Ramos (cell line): ENCODE data around the gene UGT1A8.

Source experiments
- in situ Hi-C: fragments of 300-500 bp; cut with MboI; formaldehyde crosslinking; loops from one replicate; pipeline ENCODE4 v1.14.3; 2022; ENCODE audit warnings: low sequenced_read_pairs; ENCODE audit not compliant: unreplicated experiment

UGT1A8 gene

DNA sequence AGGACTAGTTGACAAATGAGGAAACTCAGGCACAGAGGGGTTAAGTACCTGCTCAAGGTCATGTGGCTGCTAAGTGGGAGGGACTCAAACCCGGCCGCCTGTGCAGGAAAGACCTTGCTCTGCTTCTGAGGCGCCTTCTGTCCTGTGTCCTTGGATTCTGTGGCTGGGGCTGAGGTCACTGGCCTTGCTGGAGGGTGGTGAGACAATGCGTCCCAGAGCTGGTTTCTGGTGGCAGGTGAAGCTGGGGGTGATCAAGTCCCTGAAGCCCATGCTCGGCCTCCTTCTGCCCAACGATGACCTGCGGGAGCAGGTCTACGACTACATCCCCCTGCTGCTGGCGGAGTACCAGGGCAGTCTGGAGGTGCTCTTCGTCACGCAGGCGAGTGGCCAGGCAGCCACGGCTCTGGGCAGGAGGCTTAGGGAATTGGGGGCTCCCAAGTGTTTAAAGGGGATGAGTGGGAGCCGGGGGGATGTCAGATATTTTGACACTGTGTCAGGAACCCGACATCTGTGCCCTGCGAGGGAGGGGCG is 176.8 kb downstream of the UGT1A8 start:
- in situ Hi-C loops, result no loop called here

DNA sequence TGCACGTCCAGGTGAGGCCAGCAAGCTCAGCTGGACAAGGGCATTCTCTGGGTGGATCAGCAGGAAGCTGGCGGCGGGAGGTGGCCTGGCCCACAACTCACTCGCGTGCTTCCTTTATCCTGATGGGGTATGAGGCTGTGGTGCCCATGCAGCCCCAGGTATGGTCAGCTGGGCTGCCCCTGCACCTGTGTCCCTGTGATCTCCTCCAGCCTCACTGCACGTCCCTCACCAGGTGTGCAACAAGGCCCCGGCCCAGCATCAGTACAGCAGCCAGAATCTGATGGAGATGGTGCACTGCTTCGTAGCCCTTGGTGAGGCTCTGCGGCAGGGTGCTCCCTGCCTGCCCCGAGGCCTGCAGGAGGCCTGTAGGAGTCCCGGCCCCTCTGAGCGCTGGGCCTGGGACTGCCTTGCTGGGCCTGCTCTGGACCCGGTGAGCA is 178.3 kb downstream of the UGT1A8 start:
- in situ Hi-C loops, result no loop called here

DNA sequence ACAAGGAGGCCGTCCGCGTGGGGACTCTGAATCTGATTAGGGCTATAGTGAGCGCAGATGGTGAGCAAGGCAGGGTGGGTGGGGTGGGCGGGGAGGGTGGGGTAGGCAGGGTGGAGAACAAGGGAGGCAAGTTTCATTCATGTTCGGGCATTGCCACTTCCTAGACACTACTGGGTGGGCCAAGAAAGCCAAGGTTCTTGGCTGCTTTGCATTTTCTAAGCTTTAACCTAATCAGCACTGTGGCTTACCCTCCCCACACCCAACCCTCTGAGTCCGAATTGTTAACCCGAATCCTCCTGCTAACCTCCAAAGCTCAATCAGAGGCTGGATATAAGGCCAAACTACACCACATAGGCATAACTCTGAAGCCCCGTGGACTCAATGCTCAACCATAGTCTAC is 178.8 kb downstream of the UGT1A8 start:
- in situ Hi-C loops, result no loop called here

DNA sequence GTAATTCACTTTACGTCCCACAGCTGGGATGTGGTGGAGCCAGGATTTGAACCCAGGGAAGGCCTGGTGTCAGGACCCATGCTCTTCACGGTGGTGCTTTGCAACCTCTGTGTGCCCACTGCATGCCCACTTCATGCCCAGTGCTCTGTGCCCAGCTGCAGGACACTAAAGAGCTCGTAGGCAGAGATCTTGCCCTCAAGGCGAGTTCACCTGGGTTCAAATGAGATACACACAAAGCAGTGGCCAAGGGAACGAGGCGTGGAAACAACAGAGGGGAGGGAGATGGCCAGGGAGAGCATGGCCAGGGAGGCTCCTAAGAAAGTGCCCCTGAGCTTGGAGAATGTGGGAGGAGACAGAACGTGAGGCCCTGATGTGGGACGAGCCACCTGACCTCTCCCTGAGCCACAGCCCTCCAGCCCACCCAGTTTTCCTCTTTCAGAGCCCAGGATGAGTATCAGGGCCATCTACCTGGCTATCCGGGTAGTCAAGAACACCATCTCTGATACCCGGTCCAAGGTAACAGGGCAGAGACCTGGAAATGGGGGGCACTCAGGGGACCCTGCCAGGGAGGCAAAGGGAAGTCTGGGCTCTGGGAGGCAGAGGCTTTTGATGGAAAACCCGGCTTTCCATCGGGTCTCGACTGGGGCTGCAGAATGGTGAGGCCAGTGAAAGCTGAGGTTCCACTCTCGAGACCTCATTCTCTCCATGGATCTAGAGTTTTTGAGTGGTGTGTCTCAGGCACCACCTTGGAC is 181.1 kb downstream of the UGT1A8 start:
- in situ Hi-C loops, result no loop called here

DNA sequence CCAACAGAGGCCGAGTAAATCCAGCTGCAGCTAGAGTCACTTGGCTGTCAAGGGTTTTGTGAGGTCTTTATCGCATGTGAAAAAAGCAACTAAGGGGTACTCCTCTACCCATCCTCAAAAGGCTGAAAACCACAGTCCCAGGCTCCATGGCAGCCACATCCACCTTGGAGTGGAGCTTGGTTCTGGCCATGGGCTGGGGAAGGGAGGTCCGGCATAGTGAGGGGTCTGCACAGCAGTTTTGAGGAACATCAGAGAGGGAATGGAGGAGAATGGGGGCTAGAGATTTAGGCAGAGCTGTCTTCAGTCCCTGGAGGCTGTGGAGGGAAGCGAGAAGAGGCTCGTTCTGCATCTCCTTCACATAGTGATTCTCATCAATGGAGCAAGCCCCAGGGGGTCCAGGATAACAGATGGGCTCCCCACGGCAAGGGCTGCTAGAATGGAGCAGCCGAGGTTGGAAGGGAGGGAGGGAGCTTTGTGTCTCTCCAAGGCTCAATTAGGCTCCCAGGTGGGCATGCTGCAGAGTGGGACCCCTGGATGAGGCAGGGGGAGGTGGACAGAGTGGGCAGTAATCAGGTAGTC is 181.7 kb downstream of the UGT1A8 start:
- in situ Hi-C loops, result no loop called here

DNA sequence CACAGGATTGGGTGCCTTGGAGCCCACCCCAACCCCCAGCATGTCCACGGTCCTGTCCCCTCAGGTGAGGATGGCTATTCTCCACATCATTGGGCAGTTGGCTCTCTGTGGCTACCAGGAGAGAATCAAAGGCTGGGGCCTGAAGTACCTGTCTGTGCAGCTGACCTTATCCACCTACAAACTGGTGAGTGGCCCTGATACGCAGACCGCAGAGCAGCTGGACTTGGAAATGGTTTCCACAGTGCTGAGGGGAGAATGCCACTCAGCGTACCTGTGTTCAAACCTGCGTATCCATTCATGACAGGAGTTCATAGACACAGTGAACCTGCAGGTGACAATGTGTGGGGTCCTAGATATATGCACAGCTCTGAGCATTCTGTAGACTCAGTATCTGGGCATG is 182.3 kb downstream of the UGT1A8 start:
- in situ Hi-C loops, result no loop called here

DNA sequence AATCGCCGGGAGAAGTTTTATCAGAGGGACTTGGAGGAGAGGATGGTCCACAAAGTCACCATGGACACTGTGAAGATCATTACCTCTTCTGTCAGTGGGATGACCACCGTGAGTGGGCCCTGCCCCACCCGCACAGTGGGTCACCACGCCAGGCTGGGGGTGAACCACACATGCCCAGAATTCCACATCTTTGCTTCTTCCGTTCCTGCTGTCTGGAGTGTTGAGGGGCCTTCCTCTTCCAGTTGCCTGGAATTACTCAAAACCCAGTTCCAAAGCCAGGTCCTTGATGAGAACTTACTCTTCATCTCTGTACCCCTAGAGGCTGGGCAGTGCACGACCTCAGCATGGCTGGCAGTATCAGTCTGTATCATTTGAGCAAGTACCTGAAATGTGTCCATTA is 182.8 kb downstream of the UGT1A8 start:
- in situ Hi-C loops, result no loop called here

DNA sequence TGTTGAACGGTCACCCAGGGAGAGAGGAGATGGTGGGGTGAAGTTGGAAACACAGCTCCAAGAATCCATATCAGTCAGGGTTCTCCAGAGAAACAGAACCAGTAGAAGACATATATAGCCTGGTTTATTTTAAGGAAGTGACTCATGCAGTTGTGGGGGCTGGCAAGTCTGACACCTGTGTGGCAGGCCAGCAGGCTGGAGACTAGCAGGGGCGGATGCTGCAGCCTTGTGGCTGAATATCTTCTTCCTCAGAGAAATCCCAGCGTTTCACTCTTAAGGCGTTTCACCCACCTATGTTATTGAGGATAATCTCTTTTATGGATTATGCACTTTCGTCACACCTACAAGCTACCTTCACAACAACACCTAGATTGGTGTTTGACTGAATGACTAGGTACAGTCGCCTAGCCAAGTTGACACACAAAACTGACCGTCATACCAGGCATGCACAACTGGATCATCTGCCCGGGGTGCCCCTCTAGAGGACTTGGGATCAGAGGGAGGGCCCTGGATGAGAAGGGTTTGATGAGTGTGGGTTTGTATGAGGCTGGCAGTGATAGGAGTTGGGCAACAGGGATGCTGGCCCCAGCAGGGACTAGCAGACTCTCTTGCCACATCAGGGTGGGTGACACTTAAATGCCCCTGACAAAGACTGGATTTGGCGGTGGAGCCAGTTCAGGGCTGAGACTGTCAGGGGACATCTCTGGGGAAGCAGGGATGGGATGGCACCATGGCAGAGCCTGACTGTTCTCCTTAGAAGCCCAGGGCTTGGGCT is 184.1 kb downstream of the UGT1A8 start:
- in situ Hi-C loops, result no loop called here

DNA sequence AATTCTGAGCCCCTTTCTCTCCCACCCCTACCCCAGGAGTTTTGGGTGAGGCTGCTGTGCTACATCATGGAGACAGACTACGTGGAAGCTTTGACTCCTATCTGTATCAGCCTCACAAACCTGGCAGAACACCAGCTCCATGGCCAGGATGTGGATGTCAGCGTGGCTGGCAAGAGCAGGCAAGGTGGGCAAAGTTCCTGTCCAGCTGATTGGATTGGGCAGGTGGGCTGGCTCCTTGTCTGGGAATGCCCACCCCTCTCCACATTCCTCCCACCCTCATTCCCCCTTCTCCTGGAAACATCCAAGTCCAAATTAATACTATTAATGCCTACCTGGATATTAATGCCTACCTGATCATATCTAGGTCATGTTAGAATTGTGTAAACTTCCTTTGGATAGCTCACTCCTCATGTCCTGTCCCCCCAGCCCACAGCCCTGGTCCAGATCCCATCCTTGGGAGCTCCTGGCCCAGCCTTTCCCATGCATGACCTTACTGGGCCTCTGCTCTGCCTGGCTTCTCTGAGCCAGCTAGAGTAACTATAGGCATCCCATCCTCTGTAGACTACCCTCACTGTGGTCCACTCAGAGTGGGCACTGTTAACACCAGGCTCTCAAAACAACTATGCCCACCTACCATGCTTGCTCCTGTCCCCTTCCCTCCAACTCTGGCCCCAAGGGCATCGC is 184.8 kb downstream of the UGT1A8 start:
- in situ Hi-C loops, result no loop called here

DNA sequence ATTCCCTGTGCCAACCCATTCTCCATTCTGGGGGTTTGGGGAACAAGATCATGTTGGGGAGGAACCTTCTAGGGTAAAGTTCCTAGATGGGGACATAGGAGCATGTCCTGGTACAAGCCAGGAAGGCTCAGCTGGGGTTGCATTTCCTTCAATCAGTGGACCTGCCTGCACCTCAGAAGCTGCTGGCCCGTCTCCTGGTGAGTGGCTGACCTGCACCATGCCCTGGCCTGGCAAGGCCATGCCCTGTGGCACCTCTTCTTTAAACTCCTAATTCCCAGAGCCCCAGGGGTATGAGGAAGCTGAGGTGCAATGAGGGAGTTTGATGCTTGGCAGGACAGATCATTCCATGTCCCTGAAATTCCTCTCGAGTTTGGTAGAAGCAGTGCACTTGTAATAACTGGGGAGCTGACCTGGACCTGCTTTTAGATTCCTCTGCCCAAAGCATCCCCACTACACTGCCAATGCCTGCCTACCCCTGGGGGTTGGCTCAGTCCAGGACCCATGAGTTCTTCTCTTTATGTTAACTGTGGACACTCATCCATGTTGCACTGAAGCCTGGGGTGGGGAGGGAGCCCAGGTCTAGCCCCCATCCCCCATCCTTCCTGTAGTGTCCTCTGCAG is 186.0 kb downstream of the UGT1A8 start:
- in situ Hi-C loops, result no loop called here

DNA sequence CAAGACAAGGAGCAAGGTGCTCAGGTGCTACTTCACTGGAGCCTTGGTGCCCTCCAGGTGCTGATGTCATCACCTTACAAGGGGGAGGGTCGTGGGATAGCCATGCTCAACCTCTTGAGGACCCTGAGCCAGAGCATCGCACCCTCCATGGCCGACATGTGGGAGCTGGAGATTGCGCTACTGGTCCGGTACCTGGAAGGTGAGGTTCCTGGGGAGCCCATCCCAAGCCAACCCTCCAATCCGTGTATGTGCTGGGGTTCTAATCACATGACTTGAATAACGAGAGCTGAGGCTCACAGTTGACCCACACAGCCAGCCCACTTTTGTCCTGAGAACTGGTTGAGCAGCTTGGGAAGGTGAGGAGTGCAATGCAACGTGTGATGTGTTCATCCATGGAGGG is 186.6 kb downstream of the UGT1A8 start:
- in situ Hi-C loops, result no loop called here

DNA sequence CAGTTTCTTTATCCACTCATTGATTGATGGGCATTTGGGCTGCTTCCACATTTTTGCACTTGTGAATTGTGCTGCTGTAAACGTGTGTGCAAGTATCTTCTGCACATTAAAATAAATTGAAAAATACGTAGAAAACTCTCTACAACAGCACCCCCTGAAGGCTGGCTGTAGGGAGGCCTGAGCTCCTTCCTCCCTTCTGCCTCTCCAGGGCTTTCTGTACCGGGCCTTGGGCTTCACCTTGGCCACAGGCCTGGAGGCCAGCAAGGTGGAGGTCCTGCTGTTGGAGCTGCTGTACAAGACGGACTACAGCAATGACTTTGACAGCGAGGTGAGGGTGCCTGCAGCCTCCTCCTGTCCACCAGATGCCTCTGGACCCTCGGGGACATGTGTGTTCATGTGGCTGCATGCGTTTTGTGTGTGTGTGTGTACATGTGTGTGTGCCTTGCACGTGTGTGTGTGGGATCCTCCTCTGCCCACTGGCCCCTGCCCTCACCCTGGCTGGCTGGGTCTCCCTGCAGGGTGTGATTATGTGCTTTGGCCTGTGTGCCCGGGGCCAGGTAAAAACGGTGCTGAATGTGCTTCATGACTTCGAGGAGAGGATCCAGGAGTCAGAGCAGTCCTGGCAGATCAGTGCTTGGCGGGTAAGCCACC is 189.9 kb downstream of the UGT1A8 start:
- in situ Hi-C loops, result no loop called here

DNA sequence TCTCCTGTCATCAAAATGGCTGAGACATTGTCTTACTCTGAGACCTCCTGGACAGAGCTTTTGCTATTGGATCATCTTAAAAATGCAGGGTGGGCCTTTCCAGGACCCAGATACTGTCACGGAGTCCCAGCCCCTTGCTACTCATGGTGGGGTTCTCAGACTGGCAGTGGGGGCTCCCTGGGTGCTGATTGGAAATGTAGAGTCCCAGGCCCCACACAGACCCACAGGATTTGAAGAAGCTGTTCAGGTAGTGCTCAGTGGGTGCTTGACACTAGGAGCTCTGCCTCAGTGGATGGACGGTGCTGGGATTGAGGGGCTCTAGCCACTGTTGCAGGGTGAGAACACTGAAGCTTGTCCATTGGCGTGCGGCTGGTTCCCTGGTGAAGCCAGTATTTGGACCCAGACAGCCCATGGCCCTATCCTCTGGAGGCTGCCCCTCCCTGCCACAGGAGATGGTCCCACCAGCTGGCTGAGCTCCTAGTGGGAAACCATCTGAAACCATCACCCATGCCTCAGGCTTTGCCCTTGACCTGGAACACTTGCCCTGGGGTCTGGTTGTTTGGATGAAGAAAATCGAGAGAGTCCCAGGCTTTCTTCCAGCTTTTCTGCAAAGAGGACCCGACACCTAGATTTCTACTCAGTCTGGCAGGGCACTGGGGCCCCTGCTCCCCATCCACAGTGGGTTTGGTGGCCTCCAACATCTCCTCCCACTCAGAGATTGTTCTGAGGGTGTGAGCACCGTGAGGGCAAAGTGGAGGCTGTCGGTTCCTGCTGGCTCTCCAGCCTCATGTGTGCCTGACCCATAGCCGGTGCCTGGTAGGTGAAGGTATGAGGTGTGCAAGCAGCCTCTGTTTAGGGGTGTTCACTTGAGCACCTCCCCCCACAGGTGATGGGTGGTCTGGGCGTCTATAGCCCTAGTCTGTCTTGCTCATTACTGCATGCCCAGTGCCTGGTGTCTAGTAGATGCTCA is 190.8 kb downstream of the UGT1A8 start:
- in situ Hi-C loops, result no loop called here

DNA sequence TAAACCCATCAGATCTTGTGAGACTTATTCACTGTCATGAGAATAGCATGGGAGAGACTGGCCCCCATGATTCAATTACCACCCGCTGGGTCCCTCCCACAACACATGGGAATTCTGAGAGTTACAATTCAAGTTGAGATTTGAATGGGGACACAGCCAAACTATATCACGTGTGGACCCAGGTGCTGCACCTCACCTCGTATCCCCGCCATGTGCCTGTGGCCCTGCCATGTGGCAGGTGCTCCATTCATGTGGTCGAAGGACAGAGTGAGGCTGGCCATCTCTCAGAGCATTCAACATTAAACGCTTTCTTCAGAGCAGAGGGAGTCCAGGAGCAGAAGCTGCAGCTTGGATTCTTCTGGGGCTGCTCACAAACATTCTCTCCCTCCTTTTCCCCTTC is 193.0 kb downstream of the UGT1A8 start:
- in situ Hi-C loops, result no loop called here

DNA sequence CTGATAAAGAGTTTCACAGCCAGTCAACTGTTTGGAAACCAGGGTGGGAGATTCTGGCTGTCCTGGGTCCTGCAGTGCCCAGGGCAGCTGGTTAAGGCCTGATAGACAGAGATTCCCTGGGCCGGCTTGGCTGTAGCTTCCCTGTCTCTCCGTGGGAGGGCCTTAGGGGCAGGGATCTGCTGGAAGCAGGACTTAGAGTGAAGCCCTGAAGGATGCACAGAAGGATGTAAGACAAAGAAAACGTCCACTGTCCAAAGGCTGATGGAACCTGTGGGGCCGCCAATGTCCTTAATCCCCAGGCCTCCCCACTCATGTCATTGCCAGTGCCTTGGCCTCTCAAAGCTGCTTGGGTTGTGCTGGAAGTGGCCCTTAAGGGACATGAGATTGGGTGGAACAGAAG is 193.7 kb downstream of the UGT1A8 start:
- in situ Hi-C loops, result no loop called here

DNA sequence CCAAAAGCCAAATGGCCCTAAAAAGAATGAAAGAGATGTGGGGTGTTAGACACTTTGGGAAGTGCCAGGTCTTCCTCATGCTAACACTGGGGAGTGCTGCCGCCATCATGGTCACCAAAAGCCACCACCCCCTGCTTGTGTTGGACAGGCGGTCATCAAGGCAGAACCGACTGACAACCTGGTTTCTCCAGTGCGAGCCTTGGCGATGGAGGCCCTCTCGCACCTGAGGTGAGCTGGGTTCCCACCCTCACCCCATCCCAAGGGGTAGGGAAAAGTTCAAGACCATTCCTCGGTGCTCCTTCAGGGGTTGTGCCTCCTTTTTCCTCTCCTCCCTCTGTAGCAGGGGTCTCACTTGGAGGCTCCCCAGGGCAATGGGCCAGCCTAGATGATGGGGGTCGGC is 194.3 kb downstream of the UGT1A8 start:
- in situ Hi-C loops, result no loop called here

DNA sequence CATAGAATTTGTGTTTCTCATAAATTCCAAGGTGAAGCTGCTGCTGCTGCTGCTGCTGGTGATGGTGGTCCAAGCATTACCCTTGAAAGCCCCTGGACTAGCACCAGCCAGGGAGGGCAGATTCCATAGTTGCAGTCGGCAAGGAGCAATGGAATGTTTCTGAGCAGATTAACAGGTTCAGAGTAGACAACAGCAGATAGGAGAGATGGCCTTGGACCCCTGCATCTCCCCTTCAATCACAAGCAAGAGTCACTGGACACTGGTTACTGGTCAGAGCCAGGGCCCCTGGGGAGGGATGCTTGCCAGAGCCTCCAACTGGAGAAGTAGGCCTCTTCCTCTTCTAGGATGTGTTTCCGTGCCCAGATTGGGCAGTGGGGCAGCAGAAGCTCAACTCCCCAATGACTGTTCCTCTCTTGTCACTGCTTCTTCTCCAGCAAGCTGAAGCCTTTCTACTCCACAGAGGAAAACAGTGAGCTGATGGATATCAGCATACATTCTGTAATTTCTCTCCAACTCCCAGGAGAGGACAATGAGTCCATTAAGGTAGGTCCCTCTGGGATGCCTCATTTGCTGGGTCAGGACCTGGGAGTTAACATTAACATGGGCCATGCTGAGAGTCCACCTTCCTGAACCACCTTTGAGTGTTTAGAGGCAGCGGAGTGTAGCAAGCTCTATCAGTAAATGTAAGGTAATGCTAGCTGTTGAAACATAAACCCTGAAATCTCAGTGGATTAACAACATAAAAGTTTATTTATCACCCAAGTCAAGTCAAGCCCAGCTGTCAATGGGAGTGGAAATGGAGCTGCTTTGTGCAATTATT is 196.0 kb downstream of the UGT1A8 start:
- in situ Hi-C loops, result no loop called here
